Measurements from ENCODE around the gene TEP1.
"Not testable (repeated sequence)": the region's sequence is repeated elsewhere in the genome, so short reads cannot be mapped to it uniquely, and the experiment has no call there.

Gene TEP1

DNA sequence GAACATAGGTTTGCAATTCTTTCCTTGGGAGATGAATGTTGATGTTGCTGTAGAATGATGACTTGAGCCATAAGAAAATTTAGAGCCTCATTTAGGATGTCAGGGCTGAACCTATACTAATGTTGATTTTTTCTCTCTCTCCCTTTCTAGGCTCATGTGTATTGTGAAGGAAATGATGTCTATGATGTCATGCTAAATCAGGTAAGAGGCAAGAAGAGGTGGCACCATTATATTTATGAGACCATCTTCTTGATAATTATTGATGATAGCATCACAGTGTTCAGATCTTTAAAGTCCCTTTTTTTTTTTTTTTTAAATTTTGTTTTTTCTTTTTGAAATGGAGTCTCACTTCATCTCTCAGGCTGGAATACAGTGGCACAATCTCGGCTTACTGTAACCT is 66.6 kb downstream of the TEP1 start:
- no peak for FAIRE-seq
- no peak for DNase-seq (ENCODE audit: extremely low spot score, insufficient read length, low read depth)

DNA sequence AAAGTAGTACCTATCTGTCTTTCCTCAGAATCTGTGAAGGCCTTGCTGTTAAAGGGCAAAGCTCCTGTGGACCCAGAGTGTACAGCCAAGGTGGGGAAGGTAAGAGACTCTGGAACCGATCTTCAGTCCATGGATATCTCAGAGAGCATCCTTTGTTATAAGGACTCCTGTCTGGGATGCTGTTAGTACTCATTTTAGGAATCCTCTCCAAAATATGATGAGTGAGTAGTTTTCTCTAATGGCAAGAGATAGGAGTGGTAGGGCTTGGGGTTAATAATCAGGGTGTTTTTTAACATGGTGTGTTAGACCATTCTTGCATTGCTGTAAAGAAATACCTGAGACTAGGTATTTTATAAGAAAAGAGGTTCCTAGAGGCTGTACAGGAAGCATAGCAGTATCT is 67.9 kb downstream of the TEP1 start:
- no peak for DNase-seq (ENCODE audit: extremely low spot score, insufficient read length, low read depth)
- FAIRE-seq = no peak

DNA sequence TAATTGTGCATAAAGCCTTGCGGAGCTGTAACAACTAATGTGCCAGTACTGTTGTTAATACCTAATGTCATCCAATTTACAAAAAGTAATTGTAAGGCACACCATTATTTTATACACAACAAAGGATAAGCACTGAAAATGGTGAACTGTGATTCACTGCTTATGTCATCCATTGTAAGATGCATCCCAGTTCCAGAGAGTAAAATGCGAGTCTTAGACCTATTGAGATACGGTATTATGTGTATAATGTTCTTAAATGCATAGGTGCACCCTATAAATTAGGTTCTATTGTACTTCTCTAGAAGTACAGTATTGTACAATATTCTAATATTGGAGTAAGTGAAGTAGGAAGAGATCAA is 69.5 kb downstream of the TEP1 start:
- DNase-seq (ENCODE audit: extremely low spot score, insufficient read length, low read depth) = no peak
- no peak for FAIRE-seq

DNA sequence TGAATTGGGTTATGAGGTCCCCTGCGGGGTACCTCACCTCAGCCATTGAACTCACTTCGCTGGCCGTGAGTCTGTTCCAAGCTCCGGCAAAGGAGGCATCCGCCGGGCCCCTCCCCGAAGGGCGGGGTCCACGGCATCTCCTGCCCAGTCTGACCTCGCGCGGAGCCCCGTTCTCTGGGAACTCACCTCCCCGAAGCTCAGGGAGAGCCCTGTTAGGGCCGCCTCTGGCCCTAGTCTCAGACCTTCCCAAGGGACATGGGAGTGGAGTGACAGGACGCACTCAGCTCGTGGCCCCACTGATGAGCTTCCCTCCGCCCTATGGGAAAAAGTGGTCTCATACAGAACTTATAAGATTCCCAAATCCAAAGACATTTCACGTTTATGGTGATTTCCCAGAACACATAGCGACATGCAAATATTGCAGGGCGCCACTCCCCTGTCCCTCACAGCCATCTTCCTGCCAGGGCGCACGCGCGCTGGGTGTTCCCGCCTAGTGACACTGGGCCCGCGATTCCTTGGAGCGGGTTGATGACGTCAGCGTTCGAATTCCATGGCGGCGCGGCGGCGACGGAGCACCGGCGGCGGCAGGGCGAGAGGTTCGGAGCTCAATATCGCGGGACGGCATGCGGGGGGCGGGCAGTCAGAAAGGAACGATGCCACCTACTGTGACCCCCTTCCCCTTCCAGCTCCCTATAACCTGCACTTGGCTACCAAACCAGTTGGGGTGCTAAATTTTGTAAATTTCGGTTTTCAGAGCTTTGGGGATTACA is 70.0 kb downstream of the TEP1 start, which contains the start of gene PARP2:
Gene PARP2 (plus strand): TSS at position 544 of the 770 bp plus-strand sequence. CDS start 7 bp downstream, at position 551.
- peak; percentile 87 for DNase-seq (ENCODE audit: extremely low spot score, insufficient read length, low read depth)
- FAIRE-seq = peak; percentile 99

DNA sequence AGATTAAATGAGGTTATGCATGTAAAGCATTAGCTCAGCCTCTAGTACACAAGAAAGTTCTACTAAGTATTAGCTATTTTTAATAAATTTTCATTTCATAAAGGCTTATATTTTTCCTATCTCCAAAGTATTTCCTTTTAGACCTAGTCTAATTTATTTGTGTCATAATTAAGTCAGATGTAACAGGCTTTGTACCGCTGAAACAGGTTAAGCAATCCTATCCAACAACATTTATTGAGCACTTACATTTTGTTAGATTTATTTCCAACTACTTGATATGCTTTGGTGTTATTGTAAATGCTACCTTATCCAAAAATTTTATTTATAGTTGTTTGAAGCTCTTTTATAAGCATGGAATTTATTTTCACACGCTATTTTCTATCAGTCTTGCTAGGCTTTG is 71.7 kb downstream of the TEP1 start:
- DNase-seq (ENCODE audit: extremely low spot score, insufficient read length, low read depth) (no peak), FAIRE-seq (no peak)

DNA sequence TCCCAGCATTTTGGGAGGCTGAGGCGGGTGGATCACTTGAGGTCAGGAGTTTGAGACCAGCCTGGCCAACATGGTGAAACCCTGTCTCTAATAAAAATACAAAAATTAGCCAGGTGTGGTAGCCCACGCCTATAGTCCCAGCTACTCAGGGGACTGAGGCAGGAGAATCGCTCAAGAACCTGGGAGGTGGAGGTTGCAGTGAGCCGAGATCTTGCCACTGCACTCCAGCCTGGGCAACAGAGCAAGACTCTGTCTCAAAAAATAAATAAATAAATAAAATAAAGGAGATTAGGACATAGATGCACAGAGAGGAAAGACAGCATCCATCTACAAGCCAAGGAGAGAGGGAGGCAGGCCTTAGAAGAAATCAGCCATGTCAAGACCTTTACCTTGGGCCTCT is 72.3 kb downstream of the TEP1 start:
- DNase-seq (ENCODE audit: extremely low spot score, insufficient read length, low read depth); FAIRE-seq: not testable (repeated sequence)

DNA sequence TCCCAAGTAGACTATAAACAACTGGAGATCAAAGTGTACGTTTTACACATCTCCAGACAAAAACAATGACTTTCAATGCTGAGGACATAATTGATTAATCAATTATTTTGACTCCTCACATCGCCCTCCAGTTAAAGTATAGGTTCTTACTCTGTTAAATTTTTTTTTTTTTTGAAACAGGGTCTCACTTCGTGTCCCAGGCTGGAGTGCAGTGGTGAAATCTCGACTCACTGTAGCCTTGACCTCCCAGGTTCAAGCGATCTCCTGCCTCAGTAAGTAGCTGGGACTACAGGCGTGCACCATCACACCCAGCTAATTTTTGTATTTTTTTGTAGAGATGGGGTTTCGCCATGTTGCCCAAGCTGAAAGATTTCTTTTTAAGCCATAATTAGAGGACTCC is 79.3 kb downstream of the TEP1 start:
- no peak for FAIRE-seq
- no peak for DNase-seq (ENCODE audit: extremely low spot score, insufficient read length, low read depth)

DNA sequence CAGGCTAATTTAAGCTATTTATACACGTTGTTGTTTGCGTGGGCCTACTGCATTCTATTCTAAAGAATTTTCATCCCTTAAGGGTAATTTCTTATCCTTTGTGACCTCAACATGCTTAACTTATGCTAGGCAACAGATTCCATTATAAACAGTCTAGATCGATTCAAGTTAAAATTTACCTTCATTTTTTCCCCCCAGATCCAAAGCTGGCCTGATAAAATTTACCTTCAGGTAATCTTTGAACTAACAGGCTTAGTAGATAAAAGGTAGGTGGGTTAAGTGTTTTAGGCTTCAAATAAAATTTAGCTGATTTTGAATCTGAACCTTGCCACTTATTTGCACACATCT is 79.8 kb downstream of the TEP1 start:
- peak; percentile 21 for FAIRE-seq
- DNase-seq (ENCODE audit: extremely low spot score, insufficient read length, low read depth) = no peak

DNA sequence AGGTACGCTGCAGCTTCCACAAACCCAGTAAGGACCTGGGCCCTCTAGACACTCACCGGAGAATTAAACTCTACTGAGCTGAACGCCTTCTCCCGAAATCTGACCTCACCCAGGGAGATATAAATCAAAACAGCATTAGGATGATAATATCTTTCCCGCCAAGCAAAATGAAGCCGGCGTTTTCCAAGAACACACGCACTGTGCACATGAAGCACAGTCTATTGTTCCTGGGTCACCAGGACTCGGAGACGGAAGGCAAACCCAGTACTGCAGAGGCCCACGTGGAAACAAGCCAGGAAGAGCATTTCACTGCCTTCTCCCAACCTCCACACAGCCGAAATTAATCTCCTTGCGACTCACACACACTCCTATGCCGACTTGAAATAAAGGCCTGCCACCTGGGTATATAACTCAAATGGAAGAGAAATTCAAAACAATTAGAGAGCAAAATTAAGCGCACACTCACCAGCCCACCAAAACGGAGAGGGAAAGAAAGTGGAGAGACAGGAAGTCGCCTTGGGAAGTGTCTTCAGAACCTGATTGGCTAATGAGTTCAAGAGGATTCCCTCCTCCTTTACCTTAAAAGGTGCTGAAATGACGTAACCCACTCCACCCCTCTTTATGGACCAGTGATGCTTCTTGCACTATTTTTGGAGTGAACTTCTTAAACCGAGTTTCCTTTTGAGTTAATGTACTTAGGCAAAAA is 80.4 kb downstream of the TEP1 start, which contains the start of gene CCNB1IP1:
Gene CCNB1IP1 (minus strand): TSS at position 492 of the 706 bp plus-strand sequence. CDS start 16,756 bp downstream, outside the sequence.
- DNase-seq (ENCODE audit: extremely low spot score, insufficient read length, low read depth) = peak; percentile 75
- FAIRE-seq = peak; percentile 99

DNA sequence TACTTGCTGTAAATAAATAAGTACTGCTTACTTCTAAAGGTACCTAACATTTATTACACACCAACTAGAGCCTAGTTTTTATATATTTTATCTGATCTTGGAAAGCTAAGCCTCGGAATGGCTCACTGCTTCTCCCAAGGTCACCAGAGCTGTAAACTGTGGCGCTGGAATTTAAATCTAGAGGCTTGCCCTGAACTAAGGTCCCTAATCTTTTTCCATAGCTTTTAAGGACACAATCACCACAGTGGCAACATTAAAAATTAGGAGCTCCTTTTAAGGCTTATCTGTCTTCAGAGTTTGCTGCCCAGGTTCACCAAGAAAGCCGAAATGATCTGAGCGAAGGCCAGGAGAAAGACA is 80.9 kb downstream of the TEP1 start:
- DNase-seq (ENCODE audit: extremely low spot score, insufficient read length, low read depth) (no peak), FAIRE-seq (no peak)

DNA sequence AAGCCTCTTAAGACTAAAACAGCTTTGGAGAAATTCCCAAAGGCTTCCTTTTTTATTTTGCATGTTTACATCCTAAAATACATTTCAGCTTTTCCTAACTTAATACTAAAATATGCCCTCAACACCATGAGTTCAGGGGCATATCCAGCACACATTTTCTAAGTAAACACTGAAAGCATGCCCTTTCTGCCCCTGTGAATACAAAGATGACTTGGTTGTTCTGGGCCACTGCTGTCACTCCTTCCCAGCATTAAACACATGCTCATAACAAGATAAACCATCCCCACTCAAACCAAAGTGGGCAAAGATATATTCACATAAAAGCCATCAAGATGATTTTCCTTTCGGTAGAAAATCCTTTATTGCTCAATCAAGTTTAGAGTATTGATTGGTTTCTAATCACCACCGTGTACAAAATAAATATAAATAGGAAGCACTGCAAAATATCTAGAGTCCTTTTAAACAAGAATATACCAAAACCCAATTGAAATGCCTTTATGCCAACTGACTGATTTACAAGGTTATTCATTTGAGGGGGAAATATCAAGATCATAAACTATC is 82.2 kb downstream of the TEP1 start:
- no peak for FAIRE-seq
- no peak for DNase-seq (ENCODE audit: extremely low spot score, insufficient read length, low read depth)

DNA sequence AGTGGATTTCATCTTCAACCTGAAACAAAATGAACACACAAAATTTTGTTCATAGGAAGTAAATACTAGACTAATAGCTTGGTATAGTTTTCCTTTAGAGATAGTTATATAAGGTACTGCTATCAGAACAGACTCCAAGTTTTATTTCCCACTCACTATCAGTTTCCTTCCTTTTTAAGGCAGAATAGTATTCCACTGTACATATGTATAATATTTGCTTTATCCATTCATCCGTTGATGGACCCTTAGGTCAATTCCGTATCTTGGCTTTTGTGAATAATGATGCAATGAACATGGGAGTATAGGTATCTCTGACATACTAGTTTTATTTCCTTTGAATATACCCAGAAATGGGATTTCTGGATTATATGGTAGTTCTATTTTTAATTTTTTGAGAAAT is 83.9 kb downstream of the TEP1 start:
- FAIRE-seq (no peak), DNase-seq (ENCODE audit: extremely low spot score, insufficient read length, low read depth) (no peak)

DNA sequence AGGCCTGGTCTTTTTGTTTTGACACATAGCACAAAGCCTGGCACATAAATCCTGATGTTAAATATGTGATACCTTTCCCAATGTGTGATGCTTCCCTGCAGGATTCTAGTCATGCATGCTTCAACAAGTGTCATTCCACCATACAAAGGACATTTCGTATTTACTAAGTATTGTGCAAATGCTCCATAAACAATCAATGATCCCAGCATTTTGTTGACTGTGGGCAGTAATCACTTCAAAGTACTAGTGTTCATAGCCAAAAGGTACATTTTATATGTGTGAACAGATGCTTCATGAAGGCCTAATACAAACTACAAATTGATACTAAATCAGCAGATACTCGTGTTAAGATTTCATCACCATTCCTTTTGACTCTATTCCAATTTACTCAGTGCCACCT is 84.6 kb downstream of the TEP1 start:
- FAIRE-seq (no peak), DNase-seq (ENCODE audit: extremely low spot score, insufficient read length, low read depth) (no peak)

DNA sequence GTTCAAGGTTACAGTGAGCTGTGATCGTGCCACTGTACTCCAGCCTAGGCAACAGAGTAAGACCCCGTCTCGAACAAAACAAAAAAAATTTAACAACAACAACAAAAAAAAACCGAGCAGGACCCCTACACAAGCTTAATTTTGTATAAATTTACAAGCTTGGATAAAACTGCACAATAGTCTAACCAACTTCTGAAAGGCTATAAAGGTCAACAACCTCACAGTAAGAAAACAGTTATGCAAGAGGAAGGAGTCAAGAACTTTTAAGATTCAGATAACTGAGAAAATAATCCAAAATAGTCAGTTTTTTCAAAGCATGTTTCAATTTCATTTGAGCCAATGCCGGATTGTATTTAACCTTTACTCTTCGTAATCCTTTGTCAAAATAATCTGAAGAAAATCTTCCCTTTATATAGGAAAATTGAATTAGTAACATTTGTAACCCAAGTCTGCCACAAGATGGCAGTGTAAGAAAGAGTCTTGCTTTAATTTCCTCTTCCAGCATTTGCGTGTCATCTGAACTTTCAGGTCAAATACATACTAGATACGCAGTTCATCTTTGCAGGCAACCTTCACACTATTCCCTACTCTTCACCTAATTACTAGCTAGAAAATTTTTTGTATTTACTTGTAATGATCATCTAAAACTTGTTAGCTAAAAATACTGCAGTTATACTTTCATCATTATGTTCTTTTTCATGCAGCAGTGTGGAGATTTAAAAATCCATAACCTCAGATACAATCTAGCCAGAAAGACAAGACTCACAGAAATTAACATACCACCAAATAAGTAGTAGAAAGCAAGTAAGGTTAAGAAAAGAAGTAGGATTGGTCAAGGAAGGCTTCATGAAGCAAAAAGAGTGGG is 86.1 kb downstream of the TEP1 start:
- FAIRE-seq (peak; percentile 87), DNase-seq (ENCODE audit: extremely low spot score, insufficient read length, low read depth) (no peak)

DNA sequence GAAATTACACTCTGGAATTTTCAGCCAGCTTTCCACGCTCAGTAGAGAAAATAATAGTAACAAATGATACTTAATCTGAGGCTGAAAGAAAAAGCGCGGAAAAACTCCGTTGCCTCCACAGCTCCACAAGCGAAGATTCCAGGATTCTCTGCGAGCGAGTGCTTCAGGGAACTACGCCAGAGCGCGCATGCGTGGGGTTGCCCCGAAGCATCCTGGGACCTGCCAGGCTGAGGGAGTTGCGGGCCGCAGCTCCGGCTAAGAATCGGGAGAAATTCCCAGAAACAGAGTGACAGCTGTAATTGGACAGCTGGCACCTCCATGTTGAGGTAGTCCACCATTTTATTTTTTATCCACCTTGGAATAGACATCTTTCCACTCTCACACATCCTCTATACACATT is 95.6 kb downstream of the TEP1 start:
- no peak for FAIRE-seq

More for the DNA sequence above, 95.6 kb downstream of the TEP1 start:
- DNase-seq (ENCODE audit: extremely low spot score, insufficient read length, low read depth) = no peak
